Mesodermal cell (in vitro differentiated cells): ENCODE results near the gene RIT1.

Source experiments
- H3K27ac ChIP-seq: 2 replicates; pipeline ENCODE4 v1.7.0; 2013; ENCODE audit warnings: mild to moderate bottlenecking, low read depth, low read length, moderate library complexity; ENCODE audit not compliant: severe bottlenecking
- H3K36me3 ChIP-seq: 2 replicates; pipeline ENCODE4 v1.7.1; 2013; ENCODE audit warnings: mild to moderate bottlenecking, low read length, moderate library complexity; ENCODE audit not compliant: control insufficient read depth, insufficient read depth
- H3K4me1 ChIP-seq: one replicate; pipeline ENCODE4 v1.7.1; 2013; ENCODE audit warnings: mild to moderate bottlenecking, low read length; ENCODE audit not compliant: insufficient read depth, control insufficient read depth, poor library complexity, severe bottlenecking
- H3K4me3 ChIP-seq: 2 replicates; pipeline ENCODE4 v1.7.0; 2013; ENCODE audit warnings: low read length, control low read depth, mild to moderate bottlenecking; ENCODE audit not compliant: insufficient read depth, poor library complexity, severe bottlenecking; ENCODE audit errors: extremely low read depth
- H3K9me3 ChIP-seq: 2 replicates; pipeline ENCODE4 v1.7.1; 2013; ENCODE audit warnings: mild to moderate bottlenecking, low read length, moderate library complexity; ENCODE audit not compliant: control insufficient read depth
- WGBS, 2 experiments: methylation state at CpG; one replicate each; pipeline ENCODE4 v1.1.5; 2013; ENCODE audit warnings: missing lambda C conversion rate in 2 of 2; ENCODE audit not compliant: insufficient coverage in 2 of 2; 5-methylcytosine and 5-hydroxymethylcytosine counted together

The RIT1 gene

GRCh38 chr1:155890251-155890650 is 20.9 kb downstream of the RIT1 start:
- no peak overlapping the region for H3K27ac ChIP-seq
- H3K36me3 ChIP-seq, result no peaks in the 10 kb centered on the region
- H3K4me1 ChIP-seq, result peaks cover 6% of the 10 kb centered on the region
- 67 to 92% methylated on average over 1 to 2 of the region's 3 CpGs for WGBS, 2 experiments
- H3K9me3 ChIP-seq, result no peaks in the 10 kb centered on the region
- no peak overlapping the region for H3K4me3 ChIP-seq

DNA sequence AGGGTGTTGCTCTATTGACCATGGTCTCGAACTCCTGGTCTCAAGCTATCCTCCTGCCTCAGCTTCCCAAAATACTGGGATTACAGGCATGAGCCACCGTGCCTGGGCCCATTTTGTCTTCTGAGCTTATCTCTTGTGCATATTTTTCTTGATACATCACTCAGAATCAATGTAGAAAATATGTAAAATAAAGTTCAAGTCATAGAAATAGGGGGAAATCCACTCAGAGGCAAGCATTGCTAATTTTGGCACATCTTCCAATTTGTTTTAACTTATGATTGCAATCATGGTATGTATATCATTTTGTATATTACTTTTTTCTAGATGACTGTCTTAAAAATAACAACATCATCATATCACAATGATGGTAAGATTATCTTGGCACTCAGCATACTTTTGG is 21.6 kb downstream of the RIT1 start:
- Histone ChIP-seq H3K4me1 (peaks cover 6% of the 10 kb centered on the region), H3K36me3 (no peaks in the 10 kb centered on the region), H3K4me3 (no peak overlapping the region), H3K27ac (no peak overlapping the region), H3K9me3 (no peaks in the 10 kb centered on the region)
- WGBS, 2 experiments, result 83 to 100% methylated on average over 1 of the region's 2 CpGs

GRCh38 chr1:155888481-155888880 is 22.7 kb downstream of the RIT1 start:
- WGBS, 2 experiments, result 88 to 93% methylated on average over 2 of the region's 5 CpGs
- no peaks in the 10 kb centered on the region for H3K36me3 ChIP-seq
- no peak overlapping the region for H3K4me3 ChIP-seq
- no peak overlapping the region for H3K27ac ChIP-seq
- H3K4me1 ChIP-seq, result peaks cover 6% of the 10 kb centered on the region
- H3K9me3 ChIP-seq, result no peaks in the 10 kb centered on the region

GRCh38 chr1:155884982-155885381 is 26.2 kb downstream of the RIT1 start:
- H3K36me3 ChIP-seq, result no peaks in the 10 kb centered on the region
- H3K9me3 ChIP-seq, result no peaks in the 10 kb centered on the region
- no peaks in the 10 kb centered on the region for H3K4me1 ChIP-seq
- H3K27ac ChIP-seq, result no peak overlapping the region
- no peak overlapping the region for H3K4me3 ChIP-seq

DNA sequence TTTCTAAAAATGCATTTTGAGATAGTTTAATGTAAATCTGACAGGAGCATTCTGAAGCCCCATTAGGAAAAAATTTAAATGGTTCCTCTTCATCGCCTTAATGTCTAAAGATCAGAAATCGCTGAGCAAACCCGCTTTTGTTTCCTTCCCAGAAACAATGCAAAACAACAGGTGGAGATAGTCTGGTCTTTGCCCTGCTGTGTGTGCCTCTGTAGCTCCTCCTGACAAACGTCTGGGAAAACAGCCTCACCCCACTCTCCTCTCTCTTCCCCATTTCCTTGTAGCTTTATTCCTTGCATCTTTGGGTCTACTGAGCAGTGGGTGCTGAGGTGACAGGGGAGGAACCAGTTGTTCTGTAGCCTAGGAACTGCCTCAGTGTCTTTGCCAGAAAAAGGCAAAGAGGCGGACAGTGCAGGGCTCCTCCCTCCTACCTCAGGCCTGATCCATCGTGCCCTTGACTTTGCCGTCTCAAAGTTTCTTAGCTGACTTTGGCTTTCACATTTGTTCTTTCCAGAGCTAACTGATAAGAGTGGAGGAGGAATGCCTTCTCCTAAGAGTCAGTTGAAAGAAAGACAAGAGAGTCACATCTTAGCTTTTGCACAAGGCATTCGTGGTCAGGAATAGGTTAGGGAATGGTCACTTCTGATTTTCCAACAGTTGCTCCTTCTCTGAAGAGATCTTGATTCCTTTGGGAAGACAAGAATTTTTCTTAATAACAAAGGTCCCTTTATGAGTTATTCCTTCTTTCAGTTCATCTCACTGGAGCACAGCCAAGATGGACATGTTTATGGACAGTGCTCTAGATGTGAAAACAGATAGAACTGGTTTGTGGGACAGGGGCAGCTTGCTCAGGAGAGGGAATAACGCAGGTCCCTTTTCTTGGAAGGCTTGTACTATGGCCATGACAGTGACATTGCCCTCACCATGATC is 26.9 kb downstream of the RIT1 start:
- Histone ChIP-seq H3K36me3 (no peaks in the 10 kb centered on the region), H3K4me3 (no peak overlapping the region), H3K4me1 (no peaks in the 10 kb centered on the region), H3K9me3 (no peaks in the 10 kb centered on the region), H3K27ac (no peak overlapping the region)
- 89 to 94% methylated on average over 5 to 8 of the region's 9 CpGs for WGBS, 2 experiments

DNA sequence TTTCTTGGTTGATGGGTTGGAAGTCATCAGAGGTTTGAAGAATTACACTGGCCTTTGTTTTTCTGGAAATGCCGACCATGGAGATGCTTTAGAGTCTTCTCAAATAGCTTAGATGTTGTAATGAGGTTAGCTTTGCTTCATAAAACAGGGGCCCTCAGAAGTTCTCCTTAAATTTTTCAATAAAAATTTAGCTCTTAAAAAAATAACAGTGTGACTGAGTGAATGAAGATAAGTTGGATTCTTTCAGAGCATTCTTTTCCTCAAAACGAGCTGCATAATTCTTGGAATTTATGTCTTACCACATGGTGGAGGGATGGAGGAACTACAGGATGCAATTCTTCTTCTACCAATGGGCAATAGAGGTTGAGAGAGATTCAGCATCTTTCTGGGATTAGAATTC is 28.4 kb downstream of the RIT1 start:
- H3K4me3 ChIP-seq, result no peak overlapping the region
- no peaks in the 10 kb centered on the region for H3K4me1 ChIP-seq
- H3K9me3 ChIP-seq, result no peaks in the 10 kb centered on the region
- H3K36me3 ChIP-seq, result no peaks in the 10 kb centered on the region
- WGBS, 2 experiments, result no CpG with 5 or more reads among the region's 2 CpGs
- no peak overlapping the region for H3K27ac ChIP-seq

- H3K4me3 ChIP-seq, result no peak overlapping the region
- H3K9me3 ChIP-seq, result no peaks in the 10 kb centered on the region
- H3K36me3 ChIP-seq, result no peaks in the 10 kb centered on the region
- H3K27ac ChIP-seq, result no peak overlapping the region
- H3K4me1 ChIP-seq, result no peaks in the 10 kb centered on the region
Observed at GRCh38 chr1:155882235-155882634, 28.9 kb downstream of the RIT1 start.

- WGBS, 2 experiments, result 83 to 94% methylated on average over 3 to 5 of the region's 6 CpGs
- Histone ChIP-seq H3K9me3 (no peaks in the 10 kb centered on the region), H3K4me3 (no peak overlapping the region), H3K36me3 (no peaks in the 10 kb centered on the region), H3K4me1 (no peaks in the 10 kb centered on the region), H3K27ac (no peak overlapping the region)
Observed at GRCh38 chr1:155880950-155881349, 30.2 kb downstream of the RIT1 start.

DNA sequence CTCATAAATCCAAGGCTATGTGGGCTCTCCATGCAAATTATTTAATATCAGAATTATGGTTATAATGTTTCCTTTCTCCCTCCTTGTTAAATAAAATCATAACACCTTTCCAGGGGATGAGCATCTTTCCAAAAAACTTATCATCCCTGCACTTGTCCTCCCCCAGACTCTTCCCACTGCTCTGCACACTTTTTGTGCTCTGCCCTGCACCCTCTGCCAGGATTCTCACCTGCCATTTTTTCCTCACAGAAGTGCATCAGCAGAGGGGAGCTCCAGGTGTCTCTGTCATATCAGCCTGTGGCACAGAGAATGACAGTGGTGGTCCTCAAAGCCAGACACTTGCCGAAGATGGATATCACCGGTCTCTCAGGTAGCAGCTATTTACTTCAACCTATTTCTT is 30.9 kb downstream of the RIT1 start:
- no peak overlapping the region for H3K4me3 ChIP-seq
- H3K9me3 ChIP-seq, result no peaks in the 10 kb centered on the region
- H3K27ac ChIP-seq, result no peak overlapping the region
- no peaks in the 10 kb centered on the region for H3K36me3 ChIP-seq
- 87 to 94% methylated on average over 2 of the region's 2 CpGs for WGBS, 2 experiments
- no peaks in the 10 kb centered on the region for H3K4me1 ChIP-seq

DNA sequence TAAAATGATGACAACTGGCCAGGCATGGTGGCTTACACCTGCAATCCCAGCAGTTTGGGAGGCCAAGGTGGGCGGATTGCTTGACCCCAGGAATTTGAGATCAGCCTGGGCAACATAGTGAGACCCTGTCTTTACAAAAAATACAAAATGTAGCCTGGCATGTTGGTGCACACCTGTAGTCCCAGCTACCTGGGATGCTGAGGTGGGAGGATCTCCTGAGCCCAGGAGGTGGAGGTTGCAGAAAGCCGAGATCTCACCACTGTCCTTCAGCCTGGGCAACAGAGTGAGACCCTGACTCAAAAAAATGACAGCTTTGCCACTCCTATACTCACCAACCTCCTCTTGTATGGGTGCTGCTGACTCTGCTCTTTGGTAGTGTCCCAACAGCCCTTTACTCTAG is 33.2 kb downstream of the RIT1 start:
- 83 to 100% methylated on average over 1 to 2 of the region's 2 CpGs for WGBS, 2 experiments
- no peaks in the 10 kb centered on the region for H3K4me1 ChIP-seq

DNA sequence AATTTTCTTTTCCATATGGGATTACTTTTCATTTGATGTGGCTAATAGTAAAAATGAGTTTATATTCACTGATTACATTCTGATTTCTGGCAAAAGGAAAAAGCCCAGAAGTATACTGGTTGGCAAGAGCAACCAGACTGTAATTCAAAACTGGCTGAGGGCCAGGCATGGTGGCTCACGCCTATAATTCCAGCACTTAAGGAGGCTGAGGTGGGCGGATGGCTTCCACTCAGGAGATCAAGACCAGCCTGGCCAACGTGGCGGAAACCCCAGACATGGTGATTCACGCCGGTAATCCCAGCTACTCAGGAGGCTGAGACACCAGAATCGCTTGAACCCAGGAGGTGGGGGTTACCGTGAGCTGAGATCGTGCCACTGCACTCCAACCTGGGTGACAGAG is 37.3 kb downstream of the RIT1 start:
- Histone ChIP-seq H3K4me3 (no peak overlapping the region), H3K36me3 (no peaks in the 10 kb centered on the region), H3K4me1 (no peaks in the 10 kb centered on the region), H3K27ac (no peak overlapping the region), H3K9me3 (no peaks in the 10 kb centered on the region)
- 77 to 87% methylated on average over 8 to 9 of the region's 9 CpGs for WGBS, 2 experiments

More for the DNA sequence above, 33.2 kb downstream of the RIT1 start:
- H3K27ac ChIP-seq, result no peak overlapping the region
- H3K36me3 ChIP-seq, result no peaks in the 10 kb centered on the region
- no peak overlapping the region for H3K4me3 ChIP-seq
- H3K9me3 ChIP-seq, result no peaks in the 10 kb centered on the region
